Measurements from ENCODE around the gene ARHGEF11.

The ARHGEF11 gene

DNA sequence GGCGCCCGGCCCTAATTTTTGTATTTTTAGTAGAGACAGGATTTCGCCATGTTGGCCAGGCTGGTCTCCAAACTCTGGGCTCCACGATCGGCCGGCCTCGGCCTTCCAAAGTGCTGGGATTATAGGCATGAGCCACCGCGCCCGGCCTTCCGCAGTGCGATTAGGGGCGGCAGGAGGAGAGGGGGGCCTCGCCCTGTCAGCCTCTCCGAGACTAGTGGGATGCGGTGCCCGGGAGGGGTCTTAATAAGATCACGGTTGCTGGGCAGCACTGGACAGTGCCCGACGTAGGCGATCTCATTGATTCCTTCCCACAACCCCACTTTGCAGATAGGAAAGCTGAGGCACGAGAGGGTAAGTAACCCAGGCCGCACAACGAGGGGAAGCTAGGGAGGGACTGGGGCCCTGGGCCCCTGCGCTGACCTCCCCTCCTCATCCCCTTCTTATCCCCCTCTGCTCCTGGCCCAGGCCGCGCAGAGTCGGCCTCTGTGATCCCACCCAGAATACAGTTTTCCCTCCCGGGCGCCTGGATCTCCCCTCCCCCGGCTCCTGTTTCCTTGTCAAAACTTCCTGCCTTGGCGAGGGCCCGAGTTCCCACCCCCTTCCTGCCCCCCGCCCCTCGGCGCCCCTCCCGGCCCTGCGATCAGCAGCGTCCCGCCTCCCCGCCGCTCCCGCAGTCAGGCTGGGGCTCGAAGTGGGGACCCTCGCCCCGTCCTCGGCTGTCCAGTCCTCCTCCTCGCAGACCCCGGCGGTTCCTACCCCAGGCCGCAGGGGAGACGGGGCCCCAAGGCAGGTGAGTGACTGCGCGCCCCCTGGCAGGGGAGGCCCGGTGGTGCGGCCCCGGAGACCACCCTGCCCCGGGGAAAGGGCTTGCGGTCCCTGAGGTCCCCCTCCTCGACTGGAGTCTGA is 152.2 kb downstream of the ARHGEF11 start, which contains the start of gene PEAR1:
PEAR1 (plus strand) TSS at position 671 of the 906 bp plus-strand sequence. CDS start 10,209 bp downstream, outside the sequence.
- Histone ChIP-seq H2BK15ac (ENCODE audit: low read depth, poor library complexity, severe bottlenecking) (peak within 1 kb of the TSS; percentile 98), H4K91ac (ENCODE audit: low read length) (peak within 1 kb of the TSS; percentile 92), H3K36me3 (ENCODE audit: control insufficient read depth in 1 of 2, insufficient read depth in 2 of 2, low read depth in 1 of 2, low read length in 2 of 2) (peaks cover 0 to 1% of the 10 kb centered on the region in 2 experiments), H2AK5ac (ENCODE audit: low read length, severe bottlenecking) (peak within 1 kb of the TSS; percentile 60), H3K4me3 (ENCODE audit: insufficient read depth in 1 of 2, low read depth in 1 of 2, low read length in 2 of 2) (peak within 1 kb of the TSS; percentile 61 to 71), H3K14ac (ENCODE audit: low read length in 2 of 2) (peak within 1 kb of the TSS in 1 of 2 experiments; percentile 85), H3K27me3 (ENCODE audit: control insufficient read depth in 1 of 2, insufficient read depth in 1 of 2, low read length in 2 of 2) (peaks cover 5 to 7% of the 10 kb centered on the region in 2 experiments), H3K27ac (ENCODE audit: low read length, poor library complexity, severe bottlenecking) (peak within 1 kb of the TSS; percentile 95), H3K4me1 (ENCODE audit: control insufficient read depth, insufficient read depth, low read depth, low read length) (peaks cover 48% of the 10 kb centered on the region), H4K8ac (ENCODE audit: low read length) (peak within 1 kb of the TSS; percentile 92), H3K4me2 (ENCODE audit: low read length, poor library complexity, severe bottlenecking) (peak within 1 kb of the TSS; percentile 86), H3K9me3 (ENCODE audit: control insufficient read depth, low read length) (no peaks in the 10 kb centered on the region), H3K4ac (ENCODE audit: low read depth in 1 of 2, low read length in 2 of 2) (peak within 1 kb of the TSS; percentile 71 to 91), H3K9ac (ENCODE audit: low read length) (peak within 1 kb of the TSS; percentile 64), H3K18ac (ENCODE audit: low read depth in 1 of 2, low read length in 2 of 2) (peak within 1 kb of the TSS; percentile 78 to 88), H3K23ac (ENCODE audit: low read length in 2 of 2) (peak within 1 kb of the TSS in 1 of 2 experiments; percentile 97), H2BK5ac (ENCODE audit: low read depth, low read length, poor library complexity, severe bottlenecking) (peak within 1 kb of the TSS; percentile 15), H3K79me1 (replicated peaks; ENCODE audit: low read length, poor library complexity, severe bottlenecking) (no peaks in the 10 kb centered on the region), H2AFZ (ENCODE audit: low read depth, low read length) (peak within 1 kb of the TSS; percentile 72), H2BK12ac (ENCODE audit: low read length in 2 of 2) (peak within 1 kb of the TSS; percentile 89 to 91), H2BK120ac (ENCODE audit: low read depth, low read length) (peak within 1 kb of the TSS; percentile 91)
- peak; percentile 40 for DNase-seq
- WGBS, result 17% methylated on average over 60 of the region's 60 CpGs

- Histone ChIP-seq H4K91ac (ENCODE audit: low read length) (peak overlapping the region; percentile 87), H3K79me1 (replicated peaks; ENCODE audit: low read length, poor library complexity, severe bottlenecking) (no peaks in the 10 kb centered on the region), H3K4me3 (ENCODE audit: insufficient read depth in 1 of 2, low read depth in 1 of 2, low read length in 2 of 2) (peak overlapping the region in 1 of 2 experiments; percentile 64), H3K4me1 (ENCODE audit: control insufficient read depth, insufficient read depth, low read depth, low read length) (peaks cover 39% of the 10 kb centered on the region), H2AK5ac (ENCODE audit: low read length, severe bottlenecking) (no peak overlapping the region), H3K9me3 (ENCODE audit: control insufficient read depth, low read length) (no peaks in the 10 kb centered on the region), H3K9ac (ENCODE audit: low read length) (peak overlapping the region; percentile 60), H3K27ac (ENCODE audit: low read length, poor library complexity, severe bottlenecking) (no peak overlapping the region), H2BK120ac (ENCODE audit: low read depth, low read length) (peak overlapping the region; percentile 91), H2BK12ac (ENCODE audit: low read length in 2 of 2) (no peak overlapping the region), H4K8ac (ENCODE audit: low read length) (no peak overlapping the region), H2BK15ac (ENCODE audit: low read depth, poor library complexity, severe bottlenecking) (no peak overlapping the region), H2BK5ac (ENCODE audit: low read depth, low read length, poor library complexity, severe bottlenecking) (no peak overlapping the region), H3K18ac (ENCODE audit: low read depth in 1 of 2, low read length in 2 of 2) (no peak overlapping the region), H3K14ac (ENCODE audit: low read length in 2 of 2) (no peak overlapping the region), H3K23ac (ENCODE audit: low read length in 2 of 2) (no peak overlapping the region), H3K36me3 (ENCODE audit: control insufficient read depth in 1 of 2, insufficient read depth in 2 of 2, low read depth in 1 of 2, low read length in 2 of 2) (peaks cover 0 to 3% of the 10 kb centered on the region in 2 experiments), H3K4ac (ENCODE audit: low read depth in 1 of 2, low read length in 2 of 2) (no peak overlapping the region), H2AFZ (ENCODE audit: low read depth, low read length) (no peak overlapping the region), H3K4me2 (ENCODE audit: low read length, poor library complexity, severe bottlenecking) (peak overlapping the region; percentile 57), H3K27me3 (ENCODE audit: control insufficient read depth in 1 of 2, insufficient read depth in 1 of 2, low read length in 2 of 2) (peaks cover 10 to 14% of the 10 kb centered on the region in 2 experiments)
- WGBS, result 14% methylated on average over 44 of the region's 48 CpGs
- peak; percentile 92 for DNase-seq
Measured at GRCh38 chr1:156892190-156893047, 153.1 kb downstream of the ARHGEF11 start.

GRCh38 chr1:156889802-156890580 is 155.6 kb downstream of the ARHGEF11 start:
- Histone ChIP-seq H4K8ac (ENCODE audit: low read length) (peak overlapping the region; percentile 78), H3K36me3 (ENCODE audit: control insufficient read depth in 1 of 2, insufficient read depth in 2 of 2, low read depth in 1 of 2, low read length in 2 of 2) (peaks cover 0 to 3% of the 10 kb centered on the region in 2 experiments), H3K9ac (ENCODE audit: low read length) (no peak overlapping the region), H2BK120ac (ENCODE audit: low read depth, low read length) (no peak overlapping the region), H2BK15ac (ENCODE audit: low read depth, poor library complexity, severe bottlenecking) (no peak overlapping the region), H3K27me3 (ENCODE audit: control insufficient read depth in 1 of 2, insufficient read depth in 1 of 2, low read length in 2 of 2) (peaks cover 29 to 38% of the 10 kb centered on the region in 2 experiments), H3K4ac (ENCODE audit: low read depth in 1 of 2, low read length in 2 of 2) (no peak overlapping the region), H2AK5ac (ENCODE audit: low read length, severe bottlenecking) (no peak overlapping the region), H3K4me1 (ENCODE audit: control insufficient read depth, insufficient read depth, low read depth, low read length) (peaks cover 20% of the 10 kb centered on the region), H2AFZ (ENCODE audit: low read depth, low read length) (no peak overlapping the region), H2BK12ac (ENCODE audit: low read length in 2 of 2) (no peak overlapping the region), H3K79me1 (replicated peaks; ENCODE audit: low read length, poor library complexity, severe bottlenecking) (no peaks in the 10 kb centered on the region), H2BK5ac (ENCODE audit: low read depth, low read length, poor library complexity, severe bottlenecking) (no peak overlapping the region), H3K9me3 (ENCODE audit: control insufficient read depth, low read length) (no peaks in the 10 kb centered on the region), H3K4me2 (ENCODE audit: low read length, poor library complexity, severe bottlenecking) (no peak overlapping the region), H3K14ac (ENCODE audit: low read length in 2 of 2) (no peak overlapping the region), H4K91ac (ENCODE audit: low read length) (no peak overlapping the region), H3K27ac (ENCODE audit: low read length, poor library complexity, severe bottlenecking) (no peak overlapping the region), H3K23ac (ENCODE audit: low read length in 2 of 2) (no peak overlapping the region), H3K4me3 (ENCODE audit: insufficient read depth in 1 of 2, low read depth in 1 of 2, low read length in 2 of 2) (no peak overlapping the region), H3K18ac (ENCODE audit: low read depth in 1 of 2, low read length in 2 of 2) (no peak overlapping the region)
- DNase-seq, result peak; percentile 80
- WGBS, result 45% methylated on average over 8 of the region's 8 CpGs
